ENCODE measurements around the gene FOXP2.
"Not testable (repeated sequence)": the region's sequence is repeated elsewhere in the genome, so short reads cannot be mapped to it uniquely, and the experiment has no call there.

FOXP2 gene

DNA sequence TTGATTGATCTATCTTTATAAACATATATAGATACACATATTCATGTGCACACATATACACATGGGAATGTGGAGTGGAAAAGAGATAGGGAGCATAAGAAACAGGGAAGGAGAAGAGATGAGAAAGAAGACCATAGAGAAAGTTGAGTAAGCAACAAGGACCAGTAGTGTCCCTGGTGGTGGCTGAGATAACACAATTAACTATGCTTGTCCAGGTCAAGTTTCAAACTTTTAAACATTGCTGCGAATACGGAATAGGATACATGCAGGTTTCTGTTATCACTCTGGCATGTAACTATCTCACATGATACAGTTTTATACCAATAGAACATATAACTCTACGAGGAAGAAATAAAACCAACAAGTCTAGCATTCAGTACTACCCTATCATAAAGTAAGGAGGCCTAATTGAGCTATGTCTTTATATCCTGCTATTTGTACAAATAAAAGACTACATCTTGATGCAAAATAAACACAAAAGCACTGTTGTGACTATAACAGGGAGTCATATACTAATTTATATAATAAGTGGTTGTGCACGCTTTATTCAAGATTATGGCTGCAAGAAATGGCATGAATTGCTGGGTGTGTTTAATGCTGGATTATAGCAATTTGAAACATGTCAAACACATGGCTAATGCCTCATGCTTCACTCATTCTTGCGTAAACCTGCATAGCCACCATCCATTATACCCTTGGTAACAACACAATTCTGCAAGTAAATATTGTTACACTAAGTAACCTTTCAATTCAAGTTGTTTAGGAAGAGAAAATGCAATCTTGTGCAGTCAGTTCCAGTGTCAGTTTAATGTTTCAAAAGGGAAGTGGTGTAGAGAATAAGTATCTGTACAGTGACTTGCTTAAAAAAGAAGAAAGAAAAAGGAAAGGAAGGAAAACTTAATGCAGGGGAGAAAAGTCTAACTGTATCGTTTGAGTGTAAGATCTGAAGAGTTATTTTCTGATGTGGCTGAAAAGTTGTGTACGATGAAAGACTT is 8.2 kb downstream of the FOXP2 start:
- no peak for DNase-seq

DNA sequence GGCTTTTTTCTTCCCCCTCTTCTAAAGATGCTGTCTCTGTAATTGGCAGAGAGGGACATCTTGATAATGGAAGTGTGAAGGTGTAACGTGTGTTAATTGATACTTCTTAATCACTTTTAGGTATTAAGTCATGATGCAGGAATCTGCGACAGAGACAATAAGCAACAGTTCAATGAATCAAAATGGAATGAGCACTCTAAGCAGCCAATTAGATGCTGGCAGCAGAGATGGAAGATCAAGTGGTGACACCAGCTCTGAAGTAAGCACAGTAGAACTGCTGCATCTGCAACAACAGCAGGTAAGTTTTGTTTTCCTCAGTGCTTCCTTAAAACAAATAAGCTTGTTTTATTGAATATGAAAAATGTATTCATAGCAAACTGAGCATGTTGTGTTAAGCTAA is 11.8 kb downstream of the FOXP2 start:
- no peak for DNase-seq

GRCh38 chr7:114426824-114427223 is 12.2 kb downstream of the FOXP2 start:
- DNase-seq, result peak; percentile 17

- no peak for DNase-seq
These were observed 13.6 kb downstream of the FOXP2 start for GRCh38 chr7:114428211-114428610.

GRCh38 chr7:114431189-114431588 is 16.6 kb downstream of the FOXP2 start:
- no peak for DNase-seq

DNA sequence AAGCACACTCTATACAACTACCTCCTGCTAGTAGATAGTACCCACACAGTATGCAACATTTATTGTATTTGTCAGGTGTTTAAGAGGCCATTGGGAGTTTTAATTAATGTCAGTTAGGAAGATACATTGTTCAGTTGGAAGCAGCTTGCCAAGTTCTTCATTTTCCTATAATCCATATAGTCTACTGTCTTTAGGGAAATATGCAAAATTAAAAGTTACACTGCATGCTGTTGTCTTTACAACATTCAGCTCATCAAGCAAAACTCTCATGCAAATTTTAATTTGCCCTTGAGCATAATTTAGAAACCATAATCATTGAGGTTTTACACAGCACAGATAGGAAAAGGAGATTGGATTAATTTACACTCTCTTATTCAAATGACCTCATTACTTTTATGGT is 17.4 kb downstream of the FOXP2 start:
- DNase-seq, result no peak

- peak; percentile 86 for DNase-seq
These were observed 18.1 kb downstream of the FOXP2 start for GRCh38 chr7:114432703-114433102.

- no peak for DNase-seq
These were observed 25.0 kb downstream of the FOXP2 start for GRCh38 chr7:114439581-114439980.

DNA sequence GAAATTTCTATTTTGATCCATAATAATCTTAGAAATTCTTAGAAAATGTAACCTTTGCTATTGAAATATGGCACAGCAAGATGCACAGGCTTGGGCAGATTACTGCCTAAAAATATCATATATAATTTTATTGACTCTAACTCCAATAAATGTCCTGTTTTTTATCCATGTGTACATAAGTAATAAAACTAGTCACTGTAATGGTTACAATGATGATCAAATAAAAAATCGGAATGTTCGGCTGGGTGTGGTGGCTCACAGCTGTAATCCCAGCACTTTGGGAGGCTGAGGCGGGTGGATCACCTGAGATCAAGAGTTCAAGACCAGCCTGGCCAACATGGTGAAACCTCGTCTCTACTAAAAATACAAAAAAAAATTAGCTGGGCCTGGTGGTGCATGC is 26.3 kb downstream of the FOXP2 start:
- not testable (repeated sequence) for DNase-seq

GRCh38 chr7:114444196-114444595 is 29.6 kb downstream of the FOXP2 start:
- no peak for DNase-seq

DNA sequence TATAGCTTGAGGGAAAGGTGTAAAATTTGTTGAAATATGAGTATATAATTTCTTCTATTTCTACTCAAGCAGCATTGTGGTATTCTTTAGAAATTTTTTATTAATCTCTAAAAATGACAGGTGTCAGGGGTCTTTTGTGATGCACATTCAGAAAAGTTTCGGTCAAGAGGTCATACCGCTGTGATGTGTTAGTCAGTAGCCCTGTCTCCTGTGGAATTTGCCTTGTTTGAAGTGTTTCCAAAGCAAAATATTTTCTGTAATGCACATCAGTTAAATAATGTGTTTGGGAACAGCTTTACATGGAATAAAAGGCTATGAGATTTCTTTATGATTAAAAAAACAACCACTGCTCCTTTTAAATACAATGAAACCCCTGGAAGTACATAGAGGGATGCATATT is 35.8 kb downstream of the FOXP2 start:
- DNase-seq, result no peak

- no peak for DNase-seq
These were observed 45.0 kb downstream of the FOXP2 start for GRCh38 chr7:114459574-114459973.

DNA sequence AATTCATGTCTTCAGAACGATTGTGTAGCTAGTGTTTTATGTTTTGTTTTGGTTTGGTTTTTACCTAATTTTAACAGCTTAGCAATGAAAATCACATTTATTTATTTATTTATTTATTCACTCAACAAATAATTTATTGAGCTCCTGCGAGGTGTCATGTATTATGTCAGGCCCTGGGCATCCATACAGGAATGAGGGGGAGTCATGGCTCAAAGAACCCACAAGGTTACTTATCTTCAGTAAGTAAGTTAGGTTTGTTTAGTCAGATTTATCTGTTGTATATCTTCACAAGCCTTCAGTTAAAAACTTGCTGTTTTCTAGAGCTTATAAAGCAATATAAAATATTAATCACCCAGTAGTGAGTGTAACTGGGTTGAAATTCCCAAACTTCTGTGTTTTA is 45.4 kb downstream of the FOXP2 start:
- DNase-seq, result no peak

DNA sequence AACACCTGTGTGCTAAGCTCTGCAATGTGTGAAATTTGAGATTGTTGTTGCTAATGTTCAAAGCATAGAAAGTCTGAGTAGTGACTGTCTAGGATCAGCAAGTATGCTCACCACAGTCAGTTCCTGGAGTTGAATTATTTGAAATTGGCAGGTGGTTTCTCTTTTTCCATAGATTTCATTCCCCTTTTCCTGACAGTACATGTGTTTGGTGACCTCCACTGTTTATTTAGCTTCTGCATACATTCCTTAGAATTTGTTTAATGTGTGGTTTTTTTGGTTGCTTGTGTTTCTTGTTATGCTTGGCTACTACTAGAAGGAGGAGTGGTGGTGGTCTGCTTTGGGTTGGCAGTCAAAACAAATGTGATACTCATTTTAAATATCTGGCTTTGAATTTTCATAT is 52.3 kb downstream of the FOXP2 start:
- no peak for DNase-seq

- no peak for DNase-seq
These were observed 54.2 kb downstream of the FOXP2 start for GRCh38 chr7:114468844-114469243.

GRCh38 chr7:114472896-114473512 is 58.4 kb downstream of the FOXP2 start:
- DNase-seq, result no peak

DNA sequence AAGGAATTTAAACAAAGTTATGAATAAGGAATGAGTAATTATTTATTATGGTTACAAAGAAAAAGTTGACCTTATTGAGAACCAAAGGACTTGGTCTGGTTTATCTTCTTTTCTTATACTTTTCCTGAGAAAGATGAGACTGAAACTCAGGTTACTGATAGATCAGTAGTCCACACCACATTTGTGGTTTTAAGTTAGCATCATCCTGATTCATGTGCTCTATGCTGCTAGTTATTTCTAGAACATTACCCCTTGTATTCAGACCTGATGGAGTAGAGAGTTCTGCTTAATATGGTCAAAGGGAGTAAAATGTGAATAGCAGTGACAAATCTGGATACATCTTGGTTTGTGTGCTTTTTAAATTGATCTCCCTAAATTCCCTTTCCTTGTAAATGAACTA is 63.8 kb downstream of the FOXP2 start:
- DNase-seq, result no peak

GRCh38 chr7:114481999-114482398 is 67.4 kb downstream of the FOXP2 start:
- DNase-seq, result peak; percentile 59

DNA sequence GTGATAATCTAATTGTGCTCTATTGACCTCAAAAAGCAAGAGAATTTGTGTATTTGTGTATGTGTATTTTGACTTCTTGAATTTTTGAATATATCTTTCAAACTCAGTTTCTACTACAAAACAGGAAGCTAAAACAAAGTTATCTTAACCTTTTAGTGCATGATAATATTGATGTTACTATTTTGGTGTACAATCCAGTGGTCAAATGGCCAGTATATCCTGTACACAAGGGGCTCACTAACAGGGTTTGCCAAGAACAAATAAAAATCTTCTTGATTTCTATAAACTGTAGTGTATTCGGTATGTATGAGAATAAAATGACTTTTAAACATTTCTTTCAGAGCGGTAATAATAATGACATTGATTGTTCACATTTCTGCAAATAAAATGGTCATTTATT is 69.6 kb downstream of the FOXP2 start:
- DNase-seq, result no peak

GRCh38 chr7:114487174-114487573 is 72.6 kb downstream of the FOXP2 start:
- no peak for DNase-seq

DNA sequence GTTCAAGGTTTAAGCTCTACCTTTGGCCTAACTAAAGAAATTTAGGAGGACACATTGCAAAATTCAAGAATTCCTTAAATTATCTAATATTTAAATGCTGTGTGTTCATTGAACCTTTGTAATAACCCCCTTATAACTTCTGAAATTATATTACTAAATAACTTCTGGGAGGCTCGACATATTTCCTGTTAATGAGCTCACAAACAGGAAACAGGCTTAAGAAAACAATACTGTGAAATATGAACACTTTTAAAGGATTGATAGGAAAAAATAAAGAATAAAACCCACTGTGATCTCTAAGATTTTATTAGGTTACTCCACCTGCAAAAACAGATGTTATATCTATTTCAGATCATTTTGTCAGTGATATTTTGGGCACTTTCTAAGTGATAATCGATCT is 74.1 kb downstream of the FOXP2 start:
- DNase-seq, result no peak

- DNase-seq, result not testable (repeated sequence)
These were observed 82.9 kb downstream of the FOXP2 start for GRCh38 chr7:114497491-114497890.

- no peak for DNase-seq
These were observed 88.0 kb downstream of the FOXP2 start for GRCh38 chr7:114502454-114503254.
